Stimulated activated CD4-positive, alpha-beta T cell treated with anti-CD3 and anti-CD28 coated beads, Interleukin-2, amount 100 ng/mL, for 24 hours (primary cell): ENCODE results near the gene BDNF.
"Not testable (repeated sequence)": the region's sequence is repeated elsewhere in the genome, so short reads cannot be mapped to it uniquely, and the experiment has no call there.

Experiments
- DNase-seq, 2 donors: peaks; one replicate each; pipeline ENCODE4 v3.0.0-alpha.2; 2020

Gene BDNF

DNA sequence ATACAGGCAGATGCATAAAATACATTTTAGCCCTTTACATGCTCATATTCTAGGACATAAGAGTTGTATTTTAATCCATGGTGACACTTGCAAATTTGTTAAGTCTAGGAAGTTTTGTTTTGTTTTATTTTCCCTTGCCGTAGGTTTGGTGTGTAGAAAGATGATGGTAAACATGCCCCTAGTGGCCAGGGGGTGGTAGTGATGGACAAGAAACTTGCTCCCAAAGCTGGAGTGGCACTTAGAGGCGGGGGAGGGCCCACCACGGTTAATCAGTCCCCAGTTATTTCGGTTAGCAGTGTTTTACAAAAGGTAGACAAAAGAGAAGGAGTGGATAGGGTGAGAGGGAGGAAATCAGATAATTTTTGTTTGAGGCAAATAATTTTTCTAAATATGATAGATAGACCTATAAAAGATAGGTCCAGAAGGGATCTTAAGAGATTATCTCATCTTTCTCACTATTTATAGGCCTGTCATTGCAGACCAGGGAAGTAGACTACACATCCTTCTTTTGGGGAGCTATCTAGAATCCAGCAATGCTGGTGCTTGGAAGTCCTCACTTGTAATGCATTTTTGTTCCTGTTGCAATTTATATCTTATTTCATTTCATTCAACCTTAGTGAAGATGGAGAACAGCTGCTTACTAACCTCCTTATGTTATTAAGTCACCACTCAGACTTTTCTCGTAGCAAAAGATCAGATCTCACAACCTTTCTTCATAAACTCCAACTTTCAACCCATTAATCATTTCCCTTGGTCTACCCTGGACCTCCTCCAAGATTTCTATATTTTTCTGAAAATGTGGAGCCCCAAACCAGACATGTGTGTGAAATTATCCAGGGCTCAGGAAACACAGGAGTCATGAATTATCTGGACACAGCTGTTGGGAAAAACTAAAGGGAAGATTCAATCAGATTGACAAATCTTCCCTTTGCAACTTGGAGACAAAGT is 5.9 kb upstream of the BDNF start:
- DNase-seq: no peak

DNA sequence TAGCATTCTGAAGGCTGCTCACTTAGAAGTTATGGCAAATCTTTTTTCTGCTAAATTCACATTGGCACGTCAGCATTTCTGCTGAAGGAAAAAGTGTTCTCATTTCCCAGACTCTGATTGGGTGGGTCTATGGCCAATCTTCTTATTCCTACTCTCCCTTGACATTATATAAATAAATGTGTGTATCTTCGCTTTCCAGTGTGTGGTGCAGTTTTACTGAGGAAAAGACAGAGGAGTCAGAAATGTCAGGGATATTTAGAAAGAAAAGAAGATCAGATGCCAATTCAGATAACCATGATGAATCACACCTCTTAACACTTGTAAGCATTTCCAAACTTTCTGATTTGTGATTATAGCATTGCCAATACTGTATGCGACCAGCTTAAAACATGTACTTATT is 3.2 kb upstream of the BDNF start:
- no peak for DNase-seq

DNA sequence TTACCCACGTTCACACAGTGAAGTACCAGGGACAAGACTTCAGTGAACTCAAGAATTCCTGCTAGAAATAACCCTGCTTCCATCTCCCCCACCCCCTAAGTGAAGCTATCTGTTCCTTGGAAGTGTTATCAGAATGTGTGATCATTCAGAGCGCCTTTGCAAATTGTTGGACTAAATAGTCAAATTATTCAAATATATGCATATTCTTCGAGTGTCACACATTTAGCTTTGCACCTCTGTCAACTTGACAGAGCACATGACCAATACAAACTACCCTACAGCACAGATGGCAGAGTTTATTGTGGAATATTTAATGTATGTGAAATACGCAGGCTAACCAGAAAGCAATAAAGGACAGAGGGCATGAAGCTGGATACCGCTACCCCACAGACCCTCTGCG is 2.6 kb upstream of the BDNF start:
- DNase-seq: no peak

DNA sequence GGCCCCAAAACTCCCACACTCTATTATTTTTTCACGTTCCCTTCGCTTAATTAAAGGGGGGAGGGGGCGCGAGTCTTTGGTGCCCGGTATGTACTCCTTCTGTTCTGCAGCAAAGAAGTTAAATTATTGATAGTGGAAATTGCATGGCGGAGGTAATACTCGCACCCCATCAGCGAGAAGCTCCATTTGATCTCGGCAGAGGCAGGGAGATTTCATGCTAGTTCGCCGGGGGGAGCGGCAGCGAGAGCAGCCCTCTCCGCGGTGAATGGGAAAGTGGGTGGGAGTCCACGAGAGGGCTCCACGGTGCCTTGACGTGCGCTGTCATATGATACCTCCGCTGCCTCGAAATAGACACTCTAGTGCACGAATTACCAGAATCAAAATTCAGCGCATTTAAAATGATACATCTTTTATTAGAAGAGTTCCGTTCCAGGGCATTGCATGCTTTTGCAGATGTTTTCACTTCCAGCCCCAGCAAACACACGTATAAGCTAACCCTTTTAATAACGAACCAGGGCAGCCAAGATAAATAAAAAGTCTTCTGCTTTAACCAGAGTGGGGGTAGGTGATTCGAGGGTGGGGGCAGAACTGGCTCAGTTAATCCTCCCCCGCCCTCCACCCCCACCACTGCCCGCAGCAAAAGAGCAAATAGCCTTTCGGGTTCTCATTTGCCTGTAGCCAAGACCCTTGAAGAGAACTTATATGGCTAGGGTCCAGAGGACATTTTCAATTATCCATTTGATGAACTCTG is 1.3 kb upstream of the BDNF start:
- no peak for DNase-seq

DNA sequence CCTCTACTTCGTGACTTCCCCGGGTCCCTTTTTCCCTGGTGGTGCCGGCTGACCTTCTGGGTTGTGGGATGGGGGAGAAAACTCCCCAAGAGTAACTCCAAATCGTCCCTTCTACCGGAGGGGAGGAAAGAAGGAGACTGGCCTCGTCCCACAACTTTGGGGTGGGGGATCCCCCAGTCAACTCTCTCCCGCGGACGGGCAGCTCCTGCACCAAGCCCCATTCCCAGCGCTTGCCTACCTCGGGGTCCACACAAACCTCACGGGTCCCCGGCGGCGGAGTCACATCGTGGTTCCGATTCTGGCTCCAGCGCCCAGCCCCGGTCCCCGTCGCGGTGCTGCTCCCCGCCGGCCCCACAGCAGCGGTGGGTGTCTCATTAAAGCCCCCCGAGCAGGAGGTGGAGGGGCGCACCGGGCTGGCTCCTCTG is 317 bp downstream of the BDNF start:
- DNase-seq: no peak

DNA sequence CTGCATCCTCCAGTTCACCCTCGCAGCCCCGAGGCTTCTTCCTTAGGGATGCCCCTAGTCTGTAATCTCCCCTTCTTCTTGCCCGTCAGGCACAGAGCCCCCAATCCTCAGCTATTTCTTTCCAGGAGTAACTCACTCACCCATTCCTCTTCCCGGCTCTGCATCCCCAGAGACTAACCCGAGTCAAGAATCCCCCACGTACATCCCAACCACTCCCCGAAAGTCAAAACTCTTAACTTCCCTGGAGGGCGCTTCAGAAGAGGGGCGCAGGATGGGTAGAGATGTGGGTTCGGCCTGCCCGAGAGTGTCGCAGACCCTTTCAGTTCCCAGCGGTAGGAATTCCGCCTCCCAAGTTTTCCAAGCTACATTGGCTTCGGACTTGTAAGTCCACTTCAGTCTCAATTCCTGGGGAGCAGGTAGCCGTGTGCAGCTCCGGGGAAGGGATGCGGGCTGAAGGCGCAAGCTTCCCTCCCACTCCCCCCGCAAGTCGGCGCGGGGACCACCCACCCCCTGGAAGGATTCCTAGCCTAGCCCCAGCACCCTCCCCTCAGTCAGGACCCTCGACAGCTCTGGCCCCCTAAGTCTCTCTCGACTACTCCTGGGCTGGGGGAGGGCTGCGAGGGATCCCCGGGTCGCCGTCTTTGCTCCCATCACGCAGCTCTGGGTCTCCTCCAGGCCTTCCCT is 871 bp downstream of the BDNF start:
- DNase-seq: no peak

DNA sequence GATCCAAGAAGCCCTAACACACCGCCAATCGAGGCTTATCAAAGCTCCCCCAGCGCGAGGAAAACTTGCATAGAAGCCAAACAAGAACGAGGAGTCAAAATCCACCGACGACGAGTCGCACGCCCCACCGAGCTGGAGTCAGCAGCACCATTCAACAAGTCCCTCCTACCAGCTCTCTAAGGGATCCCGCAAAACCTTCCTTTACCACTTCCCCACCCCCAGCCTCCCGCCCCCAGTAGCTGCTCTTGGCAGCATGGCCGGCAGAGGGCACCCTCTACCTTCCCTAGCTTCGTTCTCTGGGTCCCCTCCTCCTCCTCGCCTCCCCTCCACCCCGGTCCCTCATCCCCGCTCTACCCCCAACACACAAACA is 1.4 kb downstream of the BDNF start:
- peak; percentile 67 to 81 for DNase-seq

DNA sequence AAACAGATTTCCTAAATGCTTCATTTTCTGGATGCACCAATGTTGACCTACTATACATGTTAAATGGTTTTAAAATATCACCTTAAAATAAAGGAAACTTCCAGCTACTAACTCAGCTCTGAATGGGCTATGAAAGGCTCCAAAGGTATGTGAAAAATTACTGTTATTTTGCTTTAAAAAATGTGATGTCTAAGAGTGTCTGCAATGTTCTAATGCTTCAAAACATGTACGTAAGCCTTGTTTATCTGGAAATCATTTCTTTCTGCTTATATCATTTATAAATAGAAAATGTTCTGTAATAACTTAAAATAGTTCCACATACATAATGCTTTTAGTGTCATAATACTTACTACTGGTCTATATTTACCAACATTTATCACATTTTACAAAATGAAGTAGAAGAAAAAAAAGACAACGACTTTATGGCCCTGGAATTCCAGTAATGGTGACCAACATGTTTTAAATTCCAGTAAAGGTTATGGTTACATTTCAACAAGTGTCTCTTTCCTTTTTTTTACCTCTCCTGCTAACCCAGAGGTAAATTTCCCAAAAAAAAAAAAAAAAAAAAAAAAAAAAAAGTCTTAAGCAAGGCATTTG is 2.5 kb downstream of the BDNF start:
- DNase-seq: no peak

DNA sequence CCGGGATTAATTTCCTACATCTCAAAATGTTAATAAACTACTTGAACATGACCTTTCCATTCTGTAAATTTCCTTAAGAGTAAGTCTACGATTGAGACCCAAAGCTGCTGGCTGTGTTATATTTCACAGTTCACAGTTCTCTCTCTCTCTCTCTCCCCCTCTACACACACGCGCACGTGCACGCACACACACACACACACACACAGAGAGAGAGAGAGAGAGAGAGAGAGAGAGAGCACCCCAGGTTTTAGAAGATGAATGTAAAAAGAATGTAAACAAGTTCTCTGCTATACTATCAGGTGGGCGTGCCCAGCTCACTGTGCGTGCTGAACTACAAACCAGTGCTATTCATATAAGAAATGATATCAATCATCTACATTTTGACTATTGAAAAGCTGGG is 3.3 kb downstream of the BDNF start:
- DNase-seq: no peak

DNA sequence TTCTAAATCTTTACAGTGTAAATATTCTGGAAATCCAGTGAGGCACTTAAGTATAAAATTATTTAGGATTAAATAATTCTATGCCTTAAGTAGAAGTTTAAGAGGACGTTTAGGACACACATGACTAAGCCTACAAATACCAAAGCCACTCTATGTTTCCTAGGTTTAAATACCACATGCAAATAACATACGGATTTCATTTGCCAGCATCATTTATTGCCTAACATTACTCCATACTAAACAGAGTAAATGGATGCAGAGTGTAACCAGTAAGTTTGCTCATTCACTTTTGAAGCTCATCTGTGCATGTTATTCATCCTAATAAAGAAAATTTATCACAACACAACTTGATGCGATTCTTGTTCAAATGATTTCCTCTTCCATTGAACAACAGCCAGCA is 4.1 kb downstream of the BDNF start:
- no peak for DNase-seq

DNA sequence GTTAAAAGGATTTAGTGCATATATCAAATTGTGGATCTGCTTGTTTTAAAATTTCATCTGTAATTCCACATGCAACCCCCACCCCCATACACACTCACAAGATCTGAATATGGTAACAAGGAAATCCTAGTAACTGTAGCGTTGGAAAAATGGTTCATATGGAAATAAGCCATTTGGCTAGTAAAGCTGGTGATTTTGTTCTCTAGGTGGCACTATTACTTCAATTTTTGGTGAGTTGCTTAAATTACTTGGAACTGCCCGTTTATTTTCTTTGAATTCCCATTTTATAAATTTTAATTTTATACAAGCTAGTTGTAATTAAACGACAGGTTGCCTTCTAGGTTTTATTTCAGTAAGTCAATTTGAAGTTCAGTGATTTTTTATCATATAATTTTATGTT is 5.3 kb downstream of the BDNF start:
- DNase-seq: no peak

DNA sequence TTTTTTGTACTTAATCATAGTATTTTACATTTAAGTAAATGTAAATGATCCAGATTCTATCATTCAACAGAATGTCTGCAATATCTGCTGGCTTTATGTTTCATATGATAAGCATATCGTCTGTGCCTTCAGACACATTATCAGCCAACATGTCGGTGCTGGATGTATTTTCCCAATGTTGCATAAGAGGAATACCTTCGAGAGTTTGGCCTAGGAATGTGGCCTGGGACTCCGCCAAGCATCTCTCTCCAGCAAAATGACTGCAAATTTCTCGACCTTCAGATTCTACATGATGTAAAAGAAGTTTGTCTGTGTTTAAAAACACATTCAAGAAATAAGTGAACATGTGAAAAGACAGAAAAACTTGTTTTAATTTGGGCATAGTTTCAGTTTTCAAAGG is 6.9 kb downstream of the BDNF start:
- DNase-seq: no peak

DNA sequence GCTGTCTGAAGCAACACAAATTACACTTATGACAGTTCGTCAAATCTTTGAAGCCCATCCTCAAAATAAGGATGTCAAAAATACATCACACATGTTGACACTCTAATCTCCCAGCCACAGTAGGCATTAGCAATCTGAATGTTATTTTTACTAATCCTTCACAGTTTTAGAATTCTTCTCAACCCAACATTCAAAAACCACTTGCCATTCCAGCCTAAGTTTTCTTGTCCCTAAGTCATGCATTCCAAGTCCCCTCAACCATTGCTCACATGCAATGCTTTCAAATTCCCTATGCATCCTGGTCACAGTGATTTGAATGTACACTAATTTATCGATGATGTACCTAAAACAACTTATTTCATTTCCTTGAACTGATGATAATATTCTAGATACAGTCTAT is 7.5 kb downstream of the BDNF start:
- no peak for DNase-seq

DNA sequence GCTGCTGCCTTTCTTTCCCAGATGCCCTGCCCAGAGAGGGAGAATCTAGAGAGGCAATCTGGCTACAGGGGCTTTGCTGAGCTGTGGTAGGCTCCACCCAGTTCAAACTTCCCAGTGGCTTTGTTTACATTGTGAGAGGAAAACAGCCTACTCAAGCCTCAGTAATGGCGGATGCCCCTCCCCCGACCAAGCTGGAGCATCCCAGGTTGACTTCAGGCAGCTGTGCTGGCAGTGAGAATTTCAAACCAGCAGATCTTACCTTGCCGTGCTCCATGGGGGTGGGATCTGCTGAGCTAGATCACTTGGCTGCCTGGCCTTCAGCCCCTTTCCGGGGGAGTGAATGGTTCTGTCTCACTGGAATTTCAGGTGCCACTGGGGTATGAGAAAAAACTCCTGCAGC is 12.2 kb downstream of the BDNF start:
- no peak for DNase-seq

DNA sequence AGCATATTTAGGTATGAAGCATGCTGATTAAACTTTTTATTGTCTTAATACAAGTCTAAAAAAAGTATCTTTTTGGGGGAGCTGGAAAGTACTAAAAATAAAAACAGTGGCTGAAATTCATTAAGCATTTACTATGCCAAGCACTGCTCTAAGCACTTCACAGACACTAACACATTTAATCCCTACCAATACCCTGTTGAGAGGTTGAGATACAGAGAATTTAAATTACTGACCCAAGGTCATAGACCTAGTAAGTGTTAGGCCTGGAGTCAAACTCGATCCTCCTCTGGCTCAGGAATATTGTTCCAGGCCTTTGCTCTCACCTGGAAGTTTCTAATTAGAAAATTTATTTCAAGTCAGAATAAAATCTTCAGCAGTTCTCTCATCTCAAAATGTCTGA is 18.6 kb downstream of the BDNF start:
- DNase-seq: no peak

DNA sequence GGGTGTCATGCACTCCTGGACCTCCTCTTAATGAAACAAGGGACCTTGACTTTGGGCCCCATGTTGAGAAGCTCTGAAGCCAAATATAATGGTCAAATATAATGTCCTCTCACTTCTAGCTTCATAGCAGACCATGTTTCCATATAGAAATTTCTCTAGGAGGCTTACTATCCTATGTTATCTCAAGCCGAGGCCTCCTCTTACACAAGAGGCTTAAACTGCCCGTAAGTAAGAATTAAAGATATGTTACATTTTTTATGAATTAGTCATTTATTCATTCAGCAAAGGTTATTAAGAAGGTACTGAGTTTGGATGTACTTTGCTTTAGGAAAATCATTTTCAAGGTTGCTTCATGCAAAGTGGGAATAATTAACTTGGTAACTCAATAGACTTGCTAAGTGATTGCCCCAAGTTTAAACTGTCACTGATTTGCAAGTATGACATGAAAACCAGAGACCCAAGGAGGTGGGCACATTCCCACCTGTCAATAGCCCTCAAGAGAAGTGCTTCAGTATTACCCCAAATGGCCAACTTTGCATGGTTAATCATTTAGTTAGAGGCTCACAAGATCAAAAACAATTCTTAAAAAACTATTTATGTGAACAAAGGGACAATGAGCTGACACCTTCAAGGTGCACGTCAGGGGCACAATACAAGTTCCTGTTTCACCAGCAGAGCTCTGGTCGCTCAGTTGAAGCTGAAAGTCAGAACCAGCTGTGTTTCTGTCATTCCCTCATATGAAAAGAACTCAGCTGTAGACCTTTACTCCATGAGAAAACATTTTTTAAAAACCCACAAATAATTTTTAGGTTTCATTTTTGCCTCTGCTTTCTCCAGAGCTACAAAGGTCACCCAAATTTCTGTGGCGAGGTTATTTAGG is 20.9 kb downstream of the BDNF start:
- DNase-seq: no peak

DNA sequence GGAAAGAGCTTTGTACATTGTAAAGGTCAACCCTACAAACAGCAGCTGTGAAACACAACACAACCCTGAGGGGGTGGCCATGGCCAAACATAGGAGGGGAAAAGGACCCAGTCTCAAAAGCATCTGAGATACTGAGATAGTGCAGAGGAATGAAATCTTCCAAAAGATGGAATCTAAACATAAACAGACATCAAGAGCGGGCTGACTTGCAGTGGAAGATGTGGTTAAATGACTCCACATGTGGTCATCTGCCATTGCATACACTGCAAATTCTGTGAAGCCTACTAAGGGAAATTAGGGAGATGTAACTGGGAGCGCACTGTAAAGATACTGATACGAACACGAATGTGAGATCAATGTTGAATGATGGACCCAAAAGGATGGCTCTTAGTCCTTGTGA is 22.0 kb downstream of the BDNF start:
- DNase-seq: no peak

DNA sequence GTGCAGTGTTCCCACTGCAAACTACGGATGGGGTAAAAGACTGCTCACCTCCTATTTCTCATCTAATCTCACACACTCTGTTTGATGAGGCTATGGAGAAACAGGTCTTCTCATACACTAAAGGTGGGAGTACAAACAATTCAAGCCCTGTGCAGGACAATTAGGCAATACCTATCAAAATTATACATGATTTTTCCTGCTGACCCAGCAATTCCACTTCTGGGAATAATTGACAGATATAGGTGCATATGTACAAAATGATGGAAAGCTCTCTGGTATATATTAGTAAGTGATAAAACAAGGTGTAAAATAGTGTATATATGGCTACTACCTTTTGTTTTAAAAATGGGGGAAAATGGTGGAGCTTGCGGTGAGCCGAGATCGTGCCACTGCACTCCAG is 23.1 kb downstream of the BDNF start:
- DNase-seq: no peak

DNA sequence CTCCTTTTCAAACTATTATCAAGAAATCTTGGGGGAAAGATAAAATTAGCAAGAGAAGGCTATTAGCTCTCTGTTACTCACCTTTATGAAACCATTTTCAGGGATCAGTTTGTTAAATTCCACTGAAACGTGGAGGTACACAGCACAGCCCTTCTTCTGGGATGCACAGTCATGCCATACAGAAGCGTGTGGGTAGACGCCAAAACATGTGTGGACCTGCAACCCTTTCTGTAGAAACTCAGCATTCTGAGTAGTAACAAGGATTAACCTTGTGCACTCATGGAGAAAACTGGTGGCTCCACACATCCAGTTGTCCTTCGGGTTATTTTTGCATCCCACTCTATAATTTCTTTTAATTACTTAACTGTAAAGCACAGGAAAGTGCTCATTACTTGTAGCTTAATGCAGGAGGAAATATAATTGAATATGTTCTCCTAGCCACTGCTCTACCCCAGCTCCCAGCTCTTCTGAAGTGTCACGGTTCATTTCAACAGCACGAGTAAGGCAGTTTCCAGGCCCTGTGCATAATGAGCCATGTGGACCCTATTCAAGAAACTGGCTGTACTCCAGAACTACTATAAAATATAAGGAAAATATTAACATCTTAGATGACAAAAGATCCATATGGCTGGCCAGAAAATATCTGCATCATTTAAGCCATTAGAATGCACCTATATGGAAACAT is 26.1 kb downstream of the BDNF start:
- DNase-seq: no peak

DNA sequence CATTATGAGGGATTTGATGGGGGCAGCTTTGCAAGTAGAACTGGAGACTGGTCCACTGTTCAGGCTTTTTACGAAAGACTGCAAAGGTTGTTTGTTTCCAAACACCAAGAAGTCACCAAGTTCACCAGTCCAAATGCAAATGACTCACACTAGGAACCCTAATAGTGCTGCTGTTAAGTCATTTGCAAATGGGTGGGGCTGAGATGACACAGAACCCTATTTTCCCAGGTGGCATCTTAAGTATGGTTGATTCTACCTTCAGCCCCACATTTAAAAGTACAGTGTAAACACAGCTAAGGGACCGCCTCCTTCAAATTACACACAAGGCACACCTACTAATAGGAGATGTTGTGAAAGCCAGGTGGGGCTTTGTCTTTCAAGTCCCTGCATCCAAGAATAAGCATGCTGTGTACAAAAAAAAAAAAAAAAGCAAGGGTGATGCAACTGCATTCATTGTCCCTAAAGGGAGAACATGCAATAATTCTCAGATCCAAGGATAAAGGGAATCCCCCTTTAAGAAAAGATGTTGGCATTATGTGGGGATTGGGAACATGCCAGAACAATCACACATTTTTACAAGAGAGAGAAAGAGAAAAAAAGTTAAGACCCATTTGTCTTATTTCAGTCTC is 27.3 kb downstream of the BDNF start:
- no peak for DNase-seq

DNA sequence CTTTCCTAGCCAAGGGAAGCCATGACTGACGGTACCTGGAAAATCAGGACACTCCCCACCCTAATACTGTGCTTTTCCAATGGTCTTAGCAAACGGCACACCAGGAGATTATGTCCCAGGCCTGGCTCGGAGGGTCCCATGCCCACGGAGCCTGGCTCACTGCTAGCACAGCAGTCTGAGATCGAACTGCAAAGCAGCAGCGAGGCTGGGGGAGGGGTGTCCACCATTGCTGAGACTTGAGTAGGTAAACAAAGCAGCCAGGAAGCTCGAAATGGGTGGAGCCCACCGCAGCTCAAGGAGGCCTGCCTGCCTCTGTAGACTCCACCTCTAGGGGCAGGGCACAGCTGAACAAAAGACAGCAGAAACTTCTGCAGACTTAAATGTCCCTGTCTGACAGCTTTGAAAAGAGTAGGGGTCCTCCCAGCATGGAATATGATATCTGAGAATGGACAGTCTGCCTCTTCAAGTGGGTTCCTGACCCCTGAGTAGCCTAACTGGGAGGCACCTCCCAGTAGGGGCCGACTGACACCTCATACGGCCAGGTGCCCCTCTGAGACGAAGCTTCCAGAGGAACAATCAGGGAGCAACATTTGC is 34.6 kb downstream of the BDNF start:
- not testable (repeated sequence) for DNase-seq
